BJ (cell line): Measurements from ENCODE around the gene AIDA. TPM values are rescaled to one million over a fixed set of nuclear protein-coding genes. Genes with fewer than 3 reads are reported as not detected.

ENCODE experiments used
- CTCF ChIA-PET: fragments of 350-600 bp; formaldehyde crosslinking; extraction: SDS; loops from one replicate; lab custom pipeline; 2021; ENCODE audit warnings: antibody characterized with exemption, inconsistent platforms; lab: Yijun Ruan, JAX
- POLR2A ChIA-PET: fragments of 300-600 bp; sonication (Branson Sonifier 250); formaldehyde crosslinking; extraction: SDS; loops from one replicate; lab custom pipeline; 2021; ENCODE audit warnings: antibody characterized with exemption; lab: Charles Lee
- DNase-seq: peaks from one replicate; pipeline ENCODE4 v3.0.0-alpha.2; 2011; ENCODE audit warnings: low read depth
- H3K27me3 ChIP-seq: 2 replicates; pipeline ENCODE4 v1.6.0; 2011; ENCODE audit warnings: low read length; ENCODE audit not compliant: control insufficient read depth, insufficient read depth
- H3K36me3 ChIP-seq: 2 replicates; pipeline ENCODE4 v1.5.1; 2011; ENCODE audit warnings: low read length; ENCODE audit not compliant: control insufficient read depth, insufficient read depth
- H3K4me3 ChIP-seq: 2 replicates; pipeline ENCODE4 v1.5.1; 2011; ENCODE audit warnings: low read depth, mild to moderate bottlenecking, control low read depth, low read length
- polyA plus RNA-seq: library from polyadenylated mRNA; depleted of rRNA; stranded (reverse); fragments of >200 nt; gene quantifications from 2 replicates; pipeline ENCODE4 v1.2.3, GENCODE V29; 2011
- TF ChIP-seq, protein P1 (sequence below): IDR thresholded peaks from 2 replicates; pipeline ENCODE4 v1.5.1; 2011; ENCODE audit warnings: low read depth, mild to moderate bottlenecking, control low read depth, inconsistent platforms, low read length, moderate library complexity; ENCODE audit not compliant: insufficient read depth

Gene AIDA
- polyA plus RNA-seq, 1 experiment = 49.8 TPM

GRCh38 chr1:222697826-222698225, 14.5 kb downstream of the AIDA start:
- ChIA-PET POLR2A (no interaction called here), CTCF (interaction anchor here (0.6 to 1.1 kb wide), 3 partner anchors 16 to 317 kb away, joined by 3 to 4 read pairs (median 3); no protein-coding TSS in a partner anchor)
- TF ChIP-seq, protein P1, sequence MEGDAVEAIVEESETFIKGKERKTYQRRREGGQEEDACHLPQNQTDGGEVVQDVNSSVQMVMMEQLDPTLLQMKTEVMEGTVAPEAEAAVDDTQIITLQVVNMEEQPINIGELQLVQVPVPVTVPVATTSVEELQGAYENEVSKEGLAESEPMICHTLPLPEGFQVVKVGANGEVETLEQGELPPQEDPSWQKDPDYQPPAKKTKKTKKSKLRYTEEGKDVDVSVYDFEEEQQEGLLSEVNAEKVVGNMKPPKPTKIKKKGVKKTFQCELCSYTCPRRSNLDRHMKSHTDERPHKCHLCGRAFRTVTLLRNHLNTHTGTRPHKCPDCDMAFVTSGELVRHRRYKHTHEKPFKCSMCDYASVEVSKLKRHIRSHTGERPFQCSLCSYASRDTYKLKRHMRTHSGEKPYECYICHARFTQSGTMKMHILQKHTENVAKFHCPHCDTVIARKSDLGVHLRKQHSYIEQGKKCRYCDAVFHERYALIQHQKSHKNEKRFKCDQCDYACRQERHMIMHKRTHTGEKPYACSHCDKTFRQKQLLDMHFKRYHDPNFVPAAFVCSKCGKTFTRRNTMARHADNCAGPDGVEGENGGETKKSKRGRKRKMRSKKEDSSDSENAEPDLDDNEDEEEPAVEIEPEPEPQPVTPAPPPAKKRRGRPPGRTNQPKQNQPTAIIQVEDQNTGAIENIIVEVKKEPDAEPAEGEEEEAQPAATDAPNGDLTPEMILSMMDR = no peak
- peaks cover 6% of the 10 kb centered on the region for H3K36me3 ChIP-seq
- H3K27me3 ChIP-seq = no peaks in the 10 kb centered on the region
- no peak overlapping the region for H3K4me3 ChIP-seq
- peak; percentile 16 for DNase-seq

GRCh38 chr1:222697203-222697602, 15.1 kb downstream of the AIDA start:
- ChIA-PET POLR2A (no interaction called here), CTCF (interaction anchor here (0.6 to 1.1 kb wide), 3 partner anchors 16 to 318 kb away, joined by 3 to 4 read pairs (median 3); no protein-coding TSS in a partner anchor)
- H3K27me3 ChIP-seq = no peaks in the 10 kb centered on the region
- no peak overlapping the region for H3K4me3 ChIP-seq
- TF ChIP-seq, protein P1 = no peak
- DNase-seq = no peak
- H3K36me3 ChIP-seq = peaks cover 3% of the 10 kb centered on the region; the same call in 1 of the 2 replicates

- Histone ChIP-seq H3K27me3 (no peaks in the 10 kb centered on the region), H3K36me3 (peaks cover 4% of the 10 kb centered on the region; the same call in 1 of the 2 replicates), H3K4me3 (no peak overlapping the region)
- DNase-seq = no peak
- TF ChIP-seq, protein P1 = no peak
- CTCF ChIA-PET = no interaction called here
- POLR2A ChIA-PET = no interaction called here
Observed at GRCh38 chr1:222696741-222697140, 15.6 kb downstream of the AIDA start.

GRCh38 chr1:222694927-222695326, 17.4 kb downstream of the AIDA start:
- CTCF ChIA-PET = interaction anchor here (1.5 to 1.6 kb wide), 2 partner anchors 8 to 9 kb away, joined by 3 to 7 read pairs; no protein-coding TSS in a partner anchor
- no peak overlapping the region for H3K4me3 ChIP-seq
- no peak for DNase-seq
- H3K27me3 ChIP-seq = no peaks in the 10 kb centered on the region
- TF ChIP-seq, protein P1 = no peak
- 0 out of 2 replicates have a peak, but pooled peaks cover 1% of the 10 kb centered on the region for H3K36me3 ChIP-seq
- POLR2A ChIA-PET = no interaction called here

DNA sequence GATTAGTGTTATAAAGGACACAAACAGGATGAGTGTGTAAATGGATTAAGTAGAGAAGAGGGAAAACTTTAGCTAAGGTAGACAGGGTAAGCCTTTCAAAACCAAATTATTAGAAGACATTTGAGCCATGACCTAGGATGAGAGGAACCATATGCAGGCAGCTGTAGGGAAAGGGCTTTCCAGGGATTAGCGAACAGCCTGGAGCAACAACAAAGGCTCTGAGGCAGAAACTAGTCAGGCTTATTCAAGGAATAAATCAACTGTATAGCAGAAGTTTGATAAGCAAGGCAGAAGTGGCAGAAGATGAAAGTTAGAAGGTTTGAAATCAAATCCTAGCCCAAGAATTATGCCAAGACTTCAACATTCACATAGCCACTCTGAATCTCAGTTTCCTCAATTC, 21.3 kb downstream of the AIDA start:
- no peaks in the 10 kb centered on the region for H3K27me3 ChIP-seq
- peaks cover 5% of the 10 kb centered on the region; the same call in 1 of the 2 replicates for H3K36me3 ChIP-seq
- H3K4me3 ChIP-seq = no peak overlapping the region
- CTCF ChIA-PET = no interaction called here
- POLR2A ChIA-PET = no interaction called here
- TF ChIP-seq, protein P1 = no peak
- DNase-seq = no peak
